Body of pancreas (tissue), 4 donors: ENCODE results near the gene NDUFA13.

Experiments used
- POLR2A ChIP-seq, 3 donors: fragments of 450-650 bp; IDR thresholded peaks; one replicate each; pipeline ENCODE4 v1.6.1; 2016; ENCODE audit warnings: antibody characterized with exemption in 3 of 3, mild to moderate bottlenecking in 2 of 3
- TF ChIP-seq, protein P1 (sequence below), 7 experiments: fragments of 450-650 bp in 4 of 7; fragments of 200-600 bp in 3 of 7; sonication (generic) in 3 of 7; IDR thresholded peaks; one replicate each; pipeline ENCODE4 v1.5.1; 2016 to 2019; ENCODE audit warnings: antibody characterized with exemption in 7 of 7

GRCh38 chr19:19559931-19560330, 43.9 kb downstream of the NDUFA13 start:
- TF ChIP-seq POLR2A (IDR thresholded peaks at IDR 0.05): no peak
- TF ChIP-seq, protein P1, sequence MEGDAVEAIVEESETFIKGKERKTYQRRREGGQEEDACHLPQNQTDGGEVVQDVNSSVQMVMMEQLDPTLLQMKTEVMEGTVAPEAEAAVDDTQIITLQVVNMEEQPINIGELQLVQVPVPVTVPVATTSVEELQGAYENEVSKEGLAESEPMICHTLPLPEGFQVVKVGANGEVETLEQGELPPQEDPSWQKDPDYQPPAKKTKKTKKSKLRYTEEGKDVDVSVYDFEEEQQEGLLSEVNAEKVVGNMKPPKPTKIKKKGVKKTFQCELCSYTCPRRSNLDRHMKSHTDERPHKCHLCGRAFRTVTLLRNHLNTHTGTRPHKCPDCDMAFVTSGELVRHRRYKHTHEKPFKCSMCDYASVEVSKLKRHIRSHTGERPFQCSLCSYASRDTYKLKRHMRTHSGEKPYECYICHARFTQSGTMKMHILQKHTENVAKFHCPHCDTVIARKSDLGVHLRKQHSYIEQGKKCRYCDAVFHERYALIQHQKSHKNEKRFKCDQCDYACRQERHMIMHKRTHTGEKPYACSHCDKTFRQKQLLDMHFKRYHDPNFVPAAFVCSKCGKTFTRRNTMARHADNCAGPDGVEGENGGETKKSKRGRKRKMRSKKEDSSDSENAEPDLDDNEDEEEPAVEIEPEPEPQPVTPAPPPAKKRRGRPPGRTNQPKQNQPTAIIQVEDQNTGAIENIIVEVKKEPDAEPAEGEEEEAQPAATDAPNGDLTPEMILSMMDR (IDR thresholded peaks at IDR 0.05): no peak
